NCI-H2171 treated with DMSO at 0.1 percent for 48 hours (cell line): ENCODE results near the gene FERMT3.

Experiments
- DNase-seq: peaks from one replicate; lab custom pipeline; 2025; lab: John Stamatoyannopoulos, UW

FERMT3 gene

GRCh38 chr11:64264371-64264852, 57.9 kb downstream of the FERMT3 start:
- no peak for DNase-seq

GRCh38 chr11:64265176-64266160, 58.9 kb downstream of the FERMT3 start:
- no peak for DNase-seq

GRCh38 chr11:64266339-64266738, 59.8 kb downstream of the FERMT3 start:
- no peak for DNase-seq

GRCh38 chr11:64267207-64267945, 60.9 kb downstream of the FERMT3 start:
- DNase-seq, result peak; percentile 27

- peak; percentile 43 for DNase-seq
These were observed 61.7 kb downstream of the FERMT3 start for GRCh38 chr11:64268025-64268892.

GRCh38 chr11:64268893-64269539, 62.5 kb downstream of the FERMT3 start:
- peak; percentile 43 for DNase-seq

GRCh38 chr11:64269540-64270220, 63.2 kb downstream of the FERMT3 start:
- peak; percentile 99 for DNase-seq
